ENCODE data around the gene ZNF711.
"Not testable (repeated sequence)": the region's sequence is repeated elsewhere in the genome, so short reads cannot be mapped to it uniquely, and the experiment has no call there.

Gene ZNF711

GRCh38 chrX:85243761-85244449 lies at the start of gene ZNF711, which contains the start of gene SATL1:
TSS of gene ZNF711 (plus strand) at chrX:85243991. CDS start at chrX:85247573, 3,582 bp downstream.
TSS of gene SATL1 (minus strand) at chrX:85243779. CDS start at chrX:85108968, 134,811 bp downstream.
- DNase-seq (ENCODE audit: low read depth in 2 of 2), result no peak

DNA sequence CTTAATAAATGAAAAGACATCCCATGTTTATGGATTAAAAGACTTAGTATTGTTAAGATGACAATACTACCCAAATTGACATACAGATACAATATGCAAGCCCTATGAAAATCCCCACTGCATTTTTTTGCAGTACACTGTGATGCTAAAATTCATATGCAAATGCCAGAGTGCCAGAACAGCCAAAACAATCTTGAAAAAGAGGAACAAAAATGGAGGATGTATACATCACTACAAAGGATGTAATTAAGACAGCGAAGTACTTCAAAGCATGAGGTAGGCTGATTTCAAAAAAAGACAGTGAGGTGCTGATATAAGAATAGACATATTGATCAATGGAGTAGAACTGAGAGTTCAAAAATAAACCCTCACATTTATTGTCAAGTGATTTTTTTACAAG lies 47.5 kb upstream of the ZNF711 start:
- DNase-seq (ENCODE audit: low read depth in 2 of 2), result no peak

DNA sequence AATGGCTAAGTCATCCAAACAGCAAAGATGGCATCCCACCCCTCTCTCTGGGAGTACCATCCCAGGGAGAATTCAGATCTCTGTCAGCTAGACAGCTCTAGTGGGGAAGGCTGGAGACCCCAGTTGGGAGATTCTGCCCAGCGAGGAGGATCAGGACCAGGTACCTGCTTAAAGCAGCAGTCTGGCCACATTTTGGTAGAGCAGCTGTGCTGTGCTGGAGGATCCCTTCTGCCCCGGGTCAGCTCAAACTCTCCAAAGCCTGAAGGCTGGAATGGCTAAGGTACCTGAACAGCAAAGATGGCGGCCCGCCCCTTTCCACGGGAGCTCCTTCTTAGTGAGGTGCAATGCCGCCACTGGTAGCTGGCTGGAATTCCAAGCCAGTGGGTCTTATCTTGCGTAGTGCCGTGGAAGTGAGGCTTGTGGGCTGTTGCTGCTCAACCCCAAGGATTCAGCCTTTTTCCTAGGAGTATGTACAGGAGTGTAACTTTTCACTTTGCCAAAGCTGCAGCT lies 40.3 kb upstream of the ZNF711 start:
- DNase-seq (ENCODE audit: low read depth in 2 of 2), result no peak

DNA sequence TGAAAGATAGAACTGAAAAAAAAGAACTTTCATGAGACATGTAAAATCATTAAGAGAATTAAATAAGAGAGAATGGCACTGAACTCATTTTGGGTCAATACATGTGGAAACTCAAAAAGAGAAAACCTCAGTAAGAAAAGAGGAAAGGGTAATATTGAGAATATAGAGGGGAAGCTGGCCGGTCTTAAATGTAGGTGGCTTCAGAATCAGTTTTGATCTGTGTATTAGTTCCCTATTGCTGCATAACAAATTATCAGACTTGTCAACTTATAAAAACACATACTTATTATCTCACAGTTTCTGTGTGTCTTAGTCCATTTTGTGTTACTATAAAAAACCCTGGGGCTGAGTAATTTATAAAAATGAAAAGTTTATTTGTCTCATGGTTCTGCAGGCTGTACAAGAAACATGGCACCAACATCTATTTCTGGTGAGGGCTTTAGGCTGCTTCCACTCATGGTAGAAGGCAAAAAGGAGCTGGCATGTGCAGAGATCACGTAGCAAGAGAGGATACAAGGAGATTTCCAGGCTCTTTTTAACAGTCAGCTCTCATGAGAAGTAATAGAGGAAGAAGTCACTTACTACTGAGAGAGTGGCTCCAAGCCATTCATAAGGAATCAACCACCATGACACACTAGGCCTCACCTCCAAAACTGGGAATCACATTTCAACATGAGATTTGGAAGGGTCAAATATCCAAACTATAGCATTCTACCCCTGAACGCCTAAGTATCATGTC lies 29.8 kb upstream of the ZNF711 start:
- no peak for DNase-seq (ENCODE audit: low read depth in 2 of 2)

GRCh38 chrX:85215946-85216345 lies 27.8 kb upstream of the ZNF711 start:
- DNase-seq (ENCODE audit: low read depth in 2 of 2), result no peak

DNA sequence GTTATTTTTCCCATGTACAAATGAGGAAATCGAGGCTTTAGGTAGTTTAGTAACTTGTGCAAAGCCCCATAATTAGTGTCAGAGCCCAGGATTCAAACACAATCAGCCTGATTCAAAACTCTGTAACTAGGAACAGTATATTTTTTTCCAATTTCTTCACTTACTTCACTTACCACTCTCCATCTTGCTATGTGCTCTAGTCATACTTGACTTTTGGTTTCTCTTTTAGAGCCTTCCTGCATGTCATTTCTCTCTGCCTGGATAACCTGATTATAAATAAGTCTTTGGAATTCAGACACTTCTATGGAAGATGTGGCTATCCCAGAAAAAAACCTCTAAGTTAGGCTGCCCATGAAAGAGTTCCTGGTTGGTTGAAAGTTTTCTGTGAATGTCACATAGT lies 22.4 kb upstream of the ZNF711 start:
- no peak for DNase-seq (ENCODE audit: low read depth in 2 of 2)

DNA sequence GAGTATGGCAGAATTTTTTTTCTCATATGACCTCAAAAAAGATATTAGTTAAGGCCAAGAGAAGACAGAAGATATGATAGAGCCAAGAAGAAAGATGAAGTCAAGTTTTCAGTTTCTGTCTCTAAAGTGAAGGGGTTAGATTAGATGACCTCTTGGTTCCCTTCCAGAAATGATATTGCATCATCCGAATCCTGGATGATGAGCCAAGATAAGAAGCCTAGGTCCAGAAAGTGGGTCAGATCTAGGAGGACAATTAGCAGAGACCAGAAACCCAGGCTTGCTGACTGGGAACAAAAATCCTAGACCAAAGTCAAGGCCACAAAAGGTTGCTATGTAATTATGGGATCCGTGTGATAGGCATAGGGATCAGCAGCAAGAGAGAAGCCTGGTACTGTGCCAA lies 20.4 kb upstream of the ZNF711 start:
- DNase-seq (ENCODE audit: low read depth in 2 of 2), result no peak

DNA sequence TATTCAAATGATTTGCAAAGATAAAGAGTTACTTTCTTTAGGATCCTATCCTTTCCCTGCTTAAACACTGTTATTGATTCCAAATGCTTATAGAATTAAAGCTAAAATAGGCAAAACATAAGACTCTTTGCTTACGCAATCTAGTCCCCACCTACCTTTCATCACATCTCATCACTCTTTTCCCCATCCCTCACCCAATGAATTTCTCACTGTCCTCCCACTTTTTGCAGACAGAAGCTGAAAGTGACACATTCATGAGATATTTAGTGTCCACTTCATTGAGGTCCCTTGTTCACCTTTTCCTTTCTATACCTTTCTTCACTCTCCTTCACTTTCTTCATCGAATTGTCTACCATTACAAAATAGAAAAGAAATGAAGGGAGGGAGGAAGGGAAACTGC lies 636 bp upstream of the ZNF711 start:
- no peak for DNase-seq (ENCODE audit: low read depth in 2 of 2)

GRCh38 chrX:85244450-85245211 lies 840 bp downstream of the ZNF711 start:
- DNase-seq (ENCODE audit: low read depth in 2 of 2), result no peak

DNA sequence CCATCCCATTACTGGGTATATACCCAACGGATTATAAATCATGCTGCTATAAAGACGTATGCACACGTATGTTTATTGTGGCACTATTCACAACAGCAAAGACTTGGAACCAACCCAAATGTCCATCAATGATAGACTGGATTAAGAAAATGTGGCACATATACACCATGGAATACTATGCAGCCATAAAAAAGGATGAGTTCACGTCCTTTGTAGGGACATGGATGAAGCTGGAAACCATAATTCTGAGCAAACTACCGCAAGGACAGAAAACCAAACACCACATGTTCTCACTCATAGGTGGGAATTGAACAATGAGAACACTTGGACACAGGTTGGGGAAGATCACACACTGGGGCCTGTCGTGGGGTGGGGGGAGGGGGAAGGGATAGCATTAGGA lies 41.5 kb downstream of the ZNF711 start:
- DNase-seq (ENCODE audit: low read depth in 2 of 2), result not testable (repeated sequence)

DNA sequence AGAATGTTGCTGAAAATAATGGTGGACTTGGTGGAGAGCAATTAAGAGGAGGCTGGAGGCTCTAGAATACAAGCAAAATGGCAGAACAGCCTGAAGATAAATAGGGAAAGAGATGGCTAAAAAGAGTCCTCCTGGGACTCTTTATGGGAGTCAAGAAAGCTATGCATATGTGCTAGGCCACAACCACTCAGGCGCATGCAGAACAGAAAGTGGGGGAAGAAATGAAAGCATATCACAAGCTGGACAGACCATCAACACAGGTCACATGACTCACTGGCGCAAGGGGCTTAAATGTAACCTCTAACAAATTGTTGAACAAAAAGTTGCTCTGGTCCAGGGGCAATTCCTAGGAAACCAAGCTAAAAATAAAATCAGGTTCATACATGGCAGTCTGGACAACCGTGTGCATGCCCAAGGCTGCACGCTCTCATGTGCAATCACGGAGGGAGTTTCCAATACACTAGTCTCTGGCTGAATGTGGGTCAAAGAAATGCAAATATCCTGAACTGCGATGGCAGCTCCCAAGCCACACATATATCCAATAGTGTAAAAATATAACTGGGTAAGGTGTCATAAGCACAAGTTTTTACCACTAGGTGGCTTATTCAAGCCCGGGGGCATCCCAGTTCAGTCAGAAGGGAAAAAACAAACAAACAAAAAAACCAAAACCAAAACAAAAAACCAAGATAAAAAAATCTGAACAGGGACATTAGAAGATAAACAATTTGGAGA lies 45.4 kb downstream of the ZNF711 start:
- no peak for DNase-seq (ENCODE audit: low read depth in 2 of 2)

GRCh38 chrX:85303544-85303943 lies 59.8 kb downstream of the ZNF711 start:
- no peak for DNase-seq (ENCODE audit: low read depth in 2 of 2)

DNA sequence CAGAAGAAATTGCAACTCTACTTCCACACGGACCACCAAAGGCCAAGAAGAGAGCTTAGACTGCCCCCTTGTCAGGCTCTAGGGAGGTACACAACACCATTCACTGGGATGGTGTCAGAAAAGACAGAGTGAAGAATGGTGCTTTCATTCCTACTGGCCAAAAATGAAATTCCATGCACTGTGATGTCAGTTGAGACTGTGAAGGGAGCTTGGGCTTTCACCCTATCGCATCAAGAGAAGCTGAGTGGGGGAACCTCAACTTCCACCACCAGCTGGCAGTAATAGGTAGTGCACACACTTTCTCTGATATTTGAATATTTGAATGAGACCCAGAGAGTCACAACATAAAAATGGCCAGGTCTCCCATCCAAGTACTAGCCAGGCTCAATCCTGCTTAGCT lies 65.9 kb downstream of the ZNF711 start:
- DNase-seq (ENCODE audit: low read depth in 2 of 2), result no peak

DNA sequence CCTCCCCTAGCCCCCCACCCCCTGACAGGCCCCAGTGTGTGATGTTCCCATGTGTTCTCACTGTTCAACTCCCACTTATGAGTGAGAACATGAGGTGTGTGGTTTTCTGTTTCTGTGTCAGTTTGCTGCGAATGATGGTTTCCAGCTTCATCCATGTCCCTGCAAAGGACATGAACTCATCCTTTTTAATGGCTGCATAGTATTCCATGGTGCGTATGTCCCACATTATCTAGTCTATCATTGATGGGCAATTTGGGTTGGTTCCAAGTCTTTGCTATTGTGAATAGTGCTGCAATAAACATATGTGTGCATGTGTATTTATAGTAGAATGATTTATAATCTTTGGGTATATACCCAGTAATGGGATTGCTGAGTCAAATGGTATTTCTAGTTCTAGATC lies 67.6 kb downstream of the ZNF711 start:
- not testable (repeated sequence) for DNase-seq (ENCODE audit: low read depth in 2 of 2)

Measured in stimulated activated CD8-positive, alpha-beta memory T cell treated with anti-CD3 and anti-CD28 coated beads, Interleukin-15, amount 100 ng/mL, for 4 hours (primary cell).